ENCODE measurements around the gene YPEL2.

GRCh38 chr17:59397316-59398073 lies 66.0 kb downstream of the YPEL2 start:
- TF ChIP-seq POLR2AphosphoS5 (IDR thresholded peaks at IDR 0.05; ENCODE audit: low read depth, low read length) (no peak), POLR2A (IDR thresholded peaks at IDR 0.05; ENCODE audit: low read depth, low read length) (no peak), TAF1 (IDR thresholded peaks at IDR 0.05; ENCODE audit: borderline replicate concordance, low read depth, low read length) (no peak)

Data from GM12892 (cell line).